Endothelial cell (in vitro differentiated cells): ENCODE data around the gene SP3. TPM values are rescaled to one million over a fixed set of nuclear protein-coding genes. Genes with fewer than 3 reads are reported as not detected.

Experiments
- DNase-seq: peaks from one replicate; pipeline ENCODE4 v3.0.0; 2021; ENCODE audit warnings: low spot score
- H3K27ac Mint-ChIP-seq: one replicate; pipeline ENCODE4 v1.8.0; 2021; ENCODE audit warnings: mixed read lengths, inconsistent platforms; ENCODE audit not compliant: unreplicated experiment
- H3K27me3 Mint-ChIP-seq: one replicate; pipeline ENCODE4 v1.8.0; 2021; ENCODE audit warnings: mild to moderate bottlenecking, moderate library complexity, mixed read lengths, inconsistent platforms; ENCODE audit not compliant: unreplicated experiment
- H3K36me3 Mint-ChIP-seq: one replicate; pipeline ENCODE4 v1.8.0; 2021; ENCODE audit warnings: mild to moderate bottlenecking, low read depth, mixed read lengths, inconsistent platforms; ENCODE audit not compliant: unreplicated experiment
- H3K4me1 Mint-ChIP-seq: one replicate; pipeline ENCODE4 v1.8.0; 2021; ENCODE audit warnings: mild to moderate bottlenecking, mixed read lengths, inconsistent platforms; ENCODE audit not compliant: unreplicated experiment
- H3K4me3 Mint-ChIP-seq: one replicate; pipeline ENCODE4 v1.8.0; 2021; ENCODE audit warnings: mild to moderate bottlenecking, mixed read lengths, inconsistent platforms; ENCODE audit not compliant: unreplicated experiment
- H3K9me3 Mint-ChIP-seq: one replicate; pipeline ENCODE4 v1.8.0; 2021; ENCODE audit warnings: mixed read lengths, inconsistent platforms; ENCODE audit not compliant: unreplicated experiment
- total RNA-seq: library from RNA; stranded (reverse); fragmentation: NEBNext Ultra II Directional; extraction: Animal tissue kit (Norgen Biotek cat#: 25700); gene quantifications from one replicate; pipeline ENCODE4 v1.2.1, GENCODE V29; 2021; ENCODE audit not compliant: unreplicated experiment
- TF ChIP-seq, protein P1 (sequence below): fragments of 200-600 bp; sonication (generic); IDR thresholded peaks from one replicate; pipeline ENCODE4 v1.5.0; 2021; ENCODE audit warnings: antibody characterized with exemption; ENCODE audit not compliant: unreplicated experiment

Gene SP3
- total RNA-seq, 1 donor from 2014 or later, result 76.2 TPM

DNA sequence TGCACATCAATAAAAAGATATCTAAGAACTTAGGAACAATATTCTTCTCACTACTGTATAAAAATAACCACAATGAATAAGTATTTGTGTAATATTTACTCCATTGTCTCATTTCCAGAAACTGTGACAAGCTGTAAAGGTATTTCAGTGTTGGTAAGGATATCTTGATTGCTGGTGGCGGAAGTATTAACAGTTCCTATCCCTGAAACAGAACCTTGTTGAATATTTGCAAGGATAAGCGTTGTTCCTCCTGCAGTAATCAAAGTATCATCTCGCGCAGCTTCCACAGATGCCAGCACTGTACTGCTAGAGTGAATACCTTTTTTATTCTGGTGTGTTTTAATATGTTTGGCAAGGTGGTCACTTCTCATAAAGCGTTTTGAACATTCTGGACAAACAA, 55.3 kb downstream of the SP3 start:
- TF ChIP-seq, protein P1, sequence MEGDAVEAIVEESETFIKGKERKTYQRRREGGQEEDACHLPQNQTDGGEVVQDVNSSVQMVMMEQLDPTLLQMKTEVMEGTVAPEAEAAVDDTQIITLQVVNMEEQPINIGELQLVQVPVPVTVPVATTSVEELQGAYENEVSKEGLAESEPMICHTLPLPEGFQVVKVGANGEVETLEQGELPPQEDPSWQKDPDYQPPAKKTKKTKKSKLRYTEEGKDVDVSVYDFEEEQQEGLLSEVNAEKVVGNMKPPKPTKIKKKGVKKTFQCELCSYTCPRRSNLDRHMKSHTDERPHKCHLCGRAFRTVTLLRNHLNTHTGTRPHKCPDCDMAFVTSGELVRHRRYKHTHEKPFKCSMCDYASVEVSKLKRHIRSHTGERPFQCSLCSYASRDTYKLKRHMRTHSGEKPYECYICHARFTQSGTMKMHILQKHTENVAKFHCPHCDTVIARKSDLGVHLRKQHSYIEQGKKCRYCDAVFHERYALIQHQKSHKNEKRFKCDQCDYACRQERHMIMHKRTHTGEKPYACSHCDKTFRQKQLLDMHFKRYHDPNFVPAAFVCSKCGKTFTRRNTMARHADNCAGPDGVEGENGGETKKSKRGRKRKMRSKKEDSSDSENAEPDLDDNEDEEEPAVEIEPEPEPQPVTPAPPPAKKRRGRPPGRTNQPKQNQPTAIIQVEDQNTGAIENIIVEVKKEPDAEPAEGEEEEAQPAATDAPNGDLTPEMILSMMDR, result no peak
- DNase-seq, result no peak
- Mint-ChIP-seq H3K27me3 (no peaks in the 10 kb centered on the region), H3K27ac (no peak overlapping the region), H3K4me1 (no peaks in the 10 kb centered on the region), H3K36me3 (peaks cover 11% of the 10 kb centered on the region), H3K9me3 (no peaks in the 10 kb centered on the region), H3K4me3 (no peak overlapping the region)

- H3K4me1 Mint-ChIP-seq, result no peaks in the 10 kb centered on the region
- H3K4me3 Mint-ChIP-seq, result no peak overlapping the region
- no peak overlapping the region for H3K27ac Mint-ChIP-seq
- peaks cover 10% of the 10 kb centered on the region for H3K36me3 Mint-ChIP-seq
- no peaks in the 10 kb centered on the region for H3K9me3 Mint-ChIP-seq
- DNase-seq, result no peak
- H3K27me3 Mint-ChIP-seq, result no peaks in the 10 kb centered on the region
- TF ChIP-seq, protein P1, result no peak
Measured at GRCh38 chr2:173906626-173907025, 58.5 kb downstream of the SP3 start.

DNA sequence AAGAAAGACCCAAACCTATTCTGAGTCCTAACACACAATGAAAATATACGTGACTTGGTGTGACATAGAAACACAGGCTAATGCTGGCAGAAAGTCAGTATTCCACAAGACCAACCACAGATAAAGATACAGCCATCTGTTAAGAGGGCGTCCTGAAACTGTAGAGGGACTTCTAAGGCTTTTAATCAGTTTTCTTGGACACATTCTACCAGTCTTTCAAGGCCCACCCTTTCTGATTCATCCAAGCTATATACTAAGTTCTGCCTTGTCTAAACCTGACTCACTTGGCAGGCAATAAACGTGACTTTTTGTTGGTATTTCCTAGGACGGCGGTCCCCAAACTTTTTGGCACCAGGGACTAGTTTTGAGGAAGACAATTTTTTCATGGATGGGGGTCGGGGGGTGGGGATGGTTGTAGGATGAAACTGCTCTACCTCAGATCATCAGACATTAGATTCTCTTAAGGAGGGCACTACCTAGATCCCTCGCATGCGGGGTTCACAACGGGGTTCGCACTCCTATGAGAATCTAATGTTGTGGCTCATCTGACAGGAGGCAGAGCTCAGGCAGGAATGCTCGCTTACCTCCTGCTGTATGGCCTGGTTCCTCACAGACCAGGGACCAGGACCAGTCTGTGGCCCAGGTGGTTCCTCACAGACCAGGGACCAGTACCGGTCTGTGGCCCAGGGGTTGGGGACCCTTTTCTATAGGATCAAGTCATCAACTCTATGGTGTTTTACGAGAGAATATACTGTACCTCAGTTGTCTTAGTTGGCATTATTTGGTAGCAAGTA, 61.4 kb downstream of the SP3 start:
- Mint-ChIP-seq H3K36me3 (peaks cover 4% of the 10 kb centered on the region), H3K4me3 (no peak overlapping the region), H3K4me1 (no peaks in the 10 kb centered on the region)

GRCh38 chr2:173898996-173899395, 66.2 kb downstream of the SP3 start:
- no peaks in the 10 kb centered on the region for H3K36me3 Mint-ChIP-seq
- no peaks in the 10 kb centered on the region for H3K27me3 Mint-ChIP-seq
- TF ChIP-seq, protein P1, result no peak
- H3K27ac Mint-ChIP-seq, result no peak overlapping the region
- no peak overlapping the region for H3K4me3 Mint-ChIP-seq
- peaks cover 9% of the 10 kb centered on the region for H3K4me1 Mint-ChIP-seq
- no peaks in the 10 kb centered on the region for H3K9me3 Mint-ChIP-seq
- no peak for DNase-seq

More for the DNA sequence above, 61.4 kb downstream of the SP3 start:
- Mint-ChIP-seq H3K9me3 (no peaks in the 10 kb centered on the region), H3K27me3 (no peaks in the 10 kb centered on the region), H3K27ac (no peak overlapping the region)
- TF ChIP-seq, protein P1, result no peak
- no peak for DNase-seq

DNA sequence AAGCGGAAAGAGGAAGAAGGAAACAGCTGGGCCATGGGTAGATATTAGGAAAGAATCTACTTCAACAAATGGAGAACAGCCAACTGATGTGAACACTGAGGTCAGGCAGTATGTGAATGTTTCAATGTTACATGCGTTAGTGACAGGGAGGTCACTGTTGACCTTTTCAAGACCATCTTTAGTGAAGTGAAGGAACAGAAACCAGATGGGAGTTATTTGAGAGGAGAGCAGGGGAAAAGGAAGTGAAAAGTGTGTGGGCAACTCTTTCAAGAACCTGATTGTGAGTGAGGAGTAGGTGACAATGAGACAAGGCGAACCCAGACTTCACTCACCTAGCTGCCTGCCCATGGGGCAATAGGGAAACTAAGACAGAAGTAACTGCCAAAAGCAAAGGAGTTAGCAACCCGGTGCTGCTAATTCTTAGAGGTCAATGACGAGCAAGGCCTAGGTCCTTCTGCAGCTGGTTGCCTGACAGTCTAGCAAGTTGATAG, 67.0 kb downstream of the SP3 start:
- Mint-ChIP-seq H3K4me3 (no peak overlapping the region), H3K4me1 (peaks cover 9% of the 10 kb centered on the region), H3K36me3 (no peaks in the 10 kb centered on the region), H3K9me3 (no peaks in the 10 kb centered on the region), H3K27me3 (no peaks in the 10 kb centered on the region), H3K27ac (no peak overlapping the region)
- TF ChIP-seq, protein P1, result no peak
- no peak for DNase-seq
